Ectodermal cell (in vitro differentiated cells): ENCODE results near the gene MCOLN3.

Experiments
- H3K27ac ChIP-seq: 2 replicates; pipeline ENCODE4 v1.7.0; 2013; ENCODE audit warnings: mild to moderate bottlenecking, low read depth, low read length; ENCODE audit not compliant: insufficient read depth, poor library complexity, severe bottlenecking
- H3K27me3 ChIP-seq: 2 replicates; pipeline ENCODE4 v1.7.0; 2013; ENCODE audit warnings: mild to moderate bottlenecking, low read length; ENCODE audit not compliant: insufficient read depth, control insufficient read depth, poor library complexity, severe bottlenecking
- H3K36me3 ChIP-seq: one replicate; pipeline ENCODE4 v1.7.0; 2013; ENCODE audit warnings: low read length; ENCODE audit not compliant: control insufficient read depth, insufficient read depth
- H3K4me1 ChIP-seq: one replicate; pipeline ENCODE4 v1.7.0; 2013; ENCODE audit warnings: low read length; ENCODE audit not compliant: control insufficient read depth, insufficient read depth
- H3K4me3 ChIP-seq: 2 replicates; pipeline ENCODE4 v1.7.0; 2013; ENCODE audit warnings: low read depth, low read length, control low read depth; ENCODE audit not compliant: insufficient read depth
- H3K9me3 ChIP-seq: 2 replicates; pipeline ENCODE4 v1.7.0; 2013; ENCODE audit warnings: mild to moderate bottlenecking, low read length, moderate library complexity; ENCODE audit not compliant: control insufficient read depth
- WGBS, 2 experiments: methylation state at CpG; one replicate each; pipeline ENCODE4 v1.1.7; 2013; ENCODE audit warnings: missing lambda C conversion rate in 2 of 2; 5-methylcytosine and 5-hydroxymethylcytosine counted together

MCOLN3 gene

DNA sequence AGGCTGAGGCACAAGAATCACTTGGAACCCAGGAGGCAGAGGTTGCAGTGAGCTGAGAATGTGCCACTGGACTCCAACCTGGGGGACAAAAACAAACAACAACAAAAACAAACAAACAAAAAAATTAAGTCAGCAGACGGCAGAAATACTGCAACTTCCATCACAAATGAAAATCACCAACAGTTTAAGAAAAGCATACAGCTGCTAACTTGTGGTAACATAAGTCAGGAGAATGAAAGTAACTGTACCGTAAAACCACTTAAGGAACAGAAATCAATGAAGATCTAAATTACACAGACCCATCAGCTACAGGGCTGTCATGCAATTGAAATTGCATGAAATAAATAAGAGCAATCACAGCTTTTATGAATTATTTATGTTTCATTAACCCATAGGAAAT, 76.3 kb downstream of the MCOLN3 start:
- WGBS, 2 experiments, result 85 to 94% methylated on average over 2 of the region's 2 CpGs
- Histone ChIP-seq H3K27ac (no peak overlapping the region), H3K36me3 (no peaks in the 10 kb centered on the region), H3K9me3 (no peaks in the 10 kb centered on the region), H3K4me1 (no peaks in the 10 kb centered on the region), H3K27me3 (no peaks in the 10 kb centered on the region), H3K4me3 (no peak overlapping the region)

DNA sequence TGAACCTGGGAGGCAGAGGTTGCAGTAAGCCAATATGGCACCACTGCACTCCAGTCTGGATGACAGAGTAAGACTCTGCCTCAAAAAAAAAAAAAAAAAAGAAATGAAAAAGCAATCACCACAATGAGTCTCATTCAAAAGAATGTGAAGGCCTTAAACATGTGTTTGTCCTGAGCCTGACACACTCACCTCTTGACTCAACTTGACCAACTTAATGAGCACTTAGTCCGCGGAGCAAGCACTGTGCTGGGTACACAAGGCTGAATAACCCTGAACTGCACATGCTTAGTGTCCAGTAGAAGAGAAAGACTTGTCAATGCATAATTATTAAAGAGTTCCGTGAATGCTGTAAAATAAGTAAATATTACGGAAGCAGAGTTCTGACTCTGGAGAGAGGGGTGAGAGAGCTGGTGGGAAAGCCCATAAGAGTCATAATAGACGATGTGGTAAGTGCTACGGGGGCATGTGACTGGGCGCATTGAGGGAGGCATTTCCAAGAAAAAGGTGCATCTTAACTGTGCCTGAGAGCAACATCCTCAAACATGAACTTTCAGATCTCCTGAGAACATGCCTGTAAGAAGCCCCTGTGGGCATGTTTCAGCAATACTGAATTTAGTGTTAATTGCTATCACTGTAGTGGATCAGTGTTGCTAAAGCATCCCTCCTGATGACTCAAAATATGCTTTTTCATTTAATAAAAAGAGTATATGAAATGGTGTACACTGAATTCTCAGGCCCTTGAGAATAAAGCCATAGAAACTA, 78.6 kb downstream of the MCOLN3 start:
- no peaks in the 10 kb centered on the region for H3K4me1 ChIP-seq
- no peaks in the 10 kb centered on the region for H3K9me3 ChIP-seq
- 96 to 97% methylated on average over 7 of the region's 7 CpGs for WGBS, 2 experiments
- H3K4me3 ChIP-seq, result no peak overlapping the region
- no peak overlapping the region for H3K27ac ChIP-seq
- no peaks in the 10 kb centered on the region for H3K27me3 ChIP-seq
- no peaks in the 10 kb centered on the region for H3K36me3 ChIP-seq

DNA sequence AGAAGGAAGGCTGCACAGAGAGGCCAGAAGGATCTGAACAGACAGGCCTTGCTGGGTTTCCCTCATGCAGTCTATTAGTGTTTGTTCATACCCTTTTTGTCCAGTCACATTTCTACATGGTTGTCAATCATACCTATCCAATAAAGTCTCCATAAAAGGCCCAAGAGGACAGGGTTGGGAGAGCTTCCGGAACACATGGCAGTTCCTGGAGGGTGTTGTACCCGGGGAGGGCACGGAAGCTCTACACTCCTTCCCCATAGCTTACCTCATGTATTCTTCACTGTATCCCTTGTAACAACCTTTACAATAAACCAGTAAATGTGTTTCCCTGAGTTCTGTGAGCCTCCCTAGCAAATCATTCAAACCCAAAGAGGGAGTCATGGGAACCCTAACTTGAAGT, 79.4 kb downstream of the MCOLN3 start:
- Histone ChIP-seq H3K9me3 (no peaks in the 10 kb centered on the region), H3K27me3 (no peaks in the 10 kb centered on the region), H3K27ac (no peak overlapping the region), H3K4me1 (no peaks in the 10 kb centered on the region), H3K4me3 (no peak overlapping the region), H3K36me3 (no peaks in the 10 kb centered on the region)
- WGBS, 2 experiments, result 93 to 95% methylated on average over 3 of the region's 3 CpGs

DNA sequence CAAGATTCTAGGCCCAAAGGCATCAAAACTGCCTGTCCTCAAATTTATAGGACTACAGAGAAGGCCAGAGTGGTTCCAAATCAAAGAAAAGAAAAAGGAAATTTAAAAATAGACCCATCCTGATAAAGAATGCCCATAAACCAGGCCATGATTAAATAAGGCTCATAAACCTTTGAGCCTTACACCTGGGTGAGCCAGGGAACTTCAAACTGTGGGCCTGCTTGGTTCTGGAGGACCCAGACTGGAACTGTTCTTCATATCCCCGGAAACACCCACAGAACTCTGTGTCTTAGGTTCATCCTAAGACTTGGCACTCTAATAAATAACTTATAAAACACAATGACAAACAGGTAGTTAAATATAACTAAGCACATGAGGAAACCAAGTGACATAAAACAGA, 80.2 kb downstream of the MCOLN3 start:
- H3K9me3 ChIP-seq, result no peaks in the 10 kb centered on the region
- H3K27ac ChIP-seq, result no peak overlapping the region
- no peaks in the 10 kb centered on the region for H3K36me3 ChIP-seq
- WGBS, 2 experiments, result 89 to 100% methylated on average over 1 of the region's 1 CpG
- no peak overlapping the region for H3K4me3 ChIP-seq
- H3K4me1 ChIP-seq, result no peaks in the 10 kb centered on the region
- H3K27me3 ChIP-seq, result no peaks in the 10 kb centered on the region
